MM.1S (cell line): Measurements from ENCODE around the gene CBX5.

Experiments used
- DNase-seq: peaks from one replicate; pipeline ENCODE4 v3.0.0-alpha.2; 2015
- H2AFZ ChIP-seq: fragments of 300-600 bp; sonication (generic); 2 replicates; pipeline ENCODE4 v1.6.0; 2016; ENCODE audit warnings: antibody characterized with exemption, low read length
- H3F3A ChIP-seq: fragments of 300-600 bp; sonication (generic); 2 replicates; pipeline ENCODE4 v1.6.1; 2016; ENCODE audit warnings: mild to moderate bottlenecking, antibody characterized with exemption, low read length, moderate library complexity, mixed read lengths; ENCODE audit not compliant: insufficient read depth
- H3K27ac ChIP-seq: fragments of 300-600 bp; sonication (generic); 2 replicates; pipeline ENCODE4 v1.5.1; 2016; ENCODE audit warnings: mild to moderate bottlenecking, low read length
- H3K27me3 ChIP-seq: fragments of 300-600 bp; sonication (generic); replicated peaks from 2 replicates; pipeline ENCODE4 v1.6.0; 2016; ENCODE audit warnings: low read length; ENCODE audit not compliant: insufficient read depth
- H3K36me3 ChIP-seq: fragments of 300-600 bp; sonication (generic); replicated peaks from 2 replicates; pipeline ENCODE4 v1.6.1; 2016; ENCODE audit warnings: mild to moderate bottlenecking, low read length, mixed read lengths; ENCODE audit not compliant: insufficient read depth
- H3K4me1 ChIP-seq: fragments of 300-600 bp; sonication (generic); 2 replicates; pipeline ENCODE4 v1.6.1; 2016; ENCODE audit warnings: low read length, mixed read lengths
- H3K4me2 ChIP-seq: fragments of 300-600 bp; sonication (generic); 2 replicates; pipeline ENCODE4 v1.6.0; 2016; ENCODE audit warnings: low read depth, low read length
- H3K4me3 ChIP-seq: fragments of 300-600 bp; sonication (generic); 2 replicates; pipeline ENCODE4 v1.5.1; 2016; ENCODE audit warnings: low read length, mixed read lengths
- H3K79me2 ChIP-seq: fragments of 300-600 bp; sonication (generic); 2 replicates; pipeline ENCODE4 v1.6.1; 2016; ENCODE audit warnings: mixed run types, low read length, mixed read lengths
- H3K9ac ChIP-seq: fragments of 300-600 bp; sonication (generic); 2 replicates; pipeline ENCODE4 v1.6.1; 2016; ENCODE audit warnings: low read length, mixed read lengths
- H3K9me2 ChIP-seq: fragments of 300-600 bp; sonication (generic); replicated peaks from 2 replicates; pipeline ENCODE4 v1.6.1; 2016; ENCODE audit warnings: mild to moderate bottlenecking, low read length, mixed read lengths; ENCODE audit not compliant: insufficient read depth
- H3K9me3 ChIP-seq: fragments of 300-600 bp; sonication (generic); replicated peaks from 2 replicates; pipeline ENCODE4 v1.6.1; 2016; ENCODE audit warnings: mild to moderate bottlenecking, low read length, mixed read lengths; ENCODE audit not compliant: insufficient read depth
- H4K20me1 ChIP-seq: fragments of 300-600 bp; sonication (generic); 2 replicates; pipeline ENCODE4 v1.6.1; 2016; ENCODE audit warnings: mild to moderate bottlenecking, low read length, moderate library complexity, mixed read lengths; ENCODE audit not compliant: insufficient read depth
- EZH2 ChIP-seq: fragments of 300-600 bp; sonication (generic); optimal IDR thresholded peaks from 2 replicates; pipeline ENCODE3; 2017; ENCODE audit warnings: low read depth, mild to moderate bottlenecking, antibody characterized with exemption, low read length, mixed read lengths
- EZH2phosphoT487 ChIP-seq: fragments of 300-600 bp; sonication (generic); IDR thresholded peaks from 2 replicates; pipeline ENCODE4 v1.6.1; 2018; ENCODE audit warnings: antibody characterized with exemption, low read length
- TF ChIP-seq, protein P1 (sequence below): fragments of 300-600 bp; sonication (generic); IDR thresholded peaks from 2 replicates; pipeline ENCODE4 v1.5.1; 2016; ENCODE audit warnings: antibody characterized with exemption, low read length, mixed read lengths

CBX5 gene

DNA sequence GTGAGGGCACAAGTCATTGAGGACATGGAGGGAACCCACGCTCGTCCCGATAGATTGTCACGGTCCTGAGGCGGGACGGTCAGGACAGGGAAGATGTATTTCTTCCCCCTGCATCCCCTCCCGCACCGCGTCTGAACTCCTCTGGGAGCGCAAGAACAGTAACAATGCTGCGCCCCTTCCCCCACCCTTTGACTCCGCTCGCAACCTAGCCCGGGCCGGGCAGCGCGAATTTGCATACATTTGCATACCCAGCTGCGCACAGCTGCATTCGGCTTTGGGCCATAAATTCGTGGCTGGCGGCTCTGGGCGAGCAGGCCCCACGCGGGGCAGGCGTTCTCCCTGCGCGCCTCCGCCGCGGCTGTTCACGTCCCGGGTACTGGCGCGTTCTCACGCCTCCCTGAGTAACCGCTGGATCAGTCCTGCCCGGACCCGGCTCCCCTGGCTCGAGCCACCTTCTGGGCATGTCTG is 62.1 kb downstream of the CBX5 start:
- peaks cover 46% of the 10 kb centered on the region for H3K27me3 ChIP-seq
- peak; percentile 39 for DNase-seq

GRCh38 chr12:54216797-54217661 is 62.9 kb downstream of the CBX5 start:
- Histone ChIP-seq H3K4me3 (peak overlapping the region; percentile 62), H3K27me3 (peaks cover 54% of the 10 kb centered on the region), H3K79me2 (no peaks in the 10 kb centered on the region), H3K4me2 (peak overlapping the region; percentile 100), H3K9me2 (no peaks in the 10 kb centered on the region), H3K36me3 (no peaks in the 10 kb centered on the region), H3K9ac (peak overlapping the region; percentile 56; the same call in 1 of the 2 replicates), H2AFZ (peak overlapping the region; percentile 86), H3K27ac (no peak overlapping the region), H3F3A (peaks cover 23% of the 10 kb centered on the region), H3K9me3 (no peaks in the 10 kb centered on the region), H4K20me1 (no peaks in the 10 kb centered on the region), H3K4me1 (peaks cover 25% of the 10 kb centered on the region)
- no peak for TF ChIP-seq EZH2phosphoT487
- TF ChIP-seq, protein P1, sequence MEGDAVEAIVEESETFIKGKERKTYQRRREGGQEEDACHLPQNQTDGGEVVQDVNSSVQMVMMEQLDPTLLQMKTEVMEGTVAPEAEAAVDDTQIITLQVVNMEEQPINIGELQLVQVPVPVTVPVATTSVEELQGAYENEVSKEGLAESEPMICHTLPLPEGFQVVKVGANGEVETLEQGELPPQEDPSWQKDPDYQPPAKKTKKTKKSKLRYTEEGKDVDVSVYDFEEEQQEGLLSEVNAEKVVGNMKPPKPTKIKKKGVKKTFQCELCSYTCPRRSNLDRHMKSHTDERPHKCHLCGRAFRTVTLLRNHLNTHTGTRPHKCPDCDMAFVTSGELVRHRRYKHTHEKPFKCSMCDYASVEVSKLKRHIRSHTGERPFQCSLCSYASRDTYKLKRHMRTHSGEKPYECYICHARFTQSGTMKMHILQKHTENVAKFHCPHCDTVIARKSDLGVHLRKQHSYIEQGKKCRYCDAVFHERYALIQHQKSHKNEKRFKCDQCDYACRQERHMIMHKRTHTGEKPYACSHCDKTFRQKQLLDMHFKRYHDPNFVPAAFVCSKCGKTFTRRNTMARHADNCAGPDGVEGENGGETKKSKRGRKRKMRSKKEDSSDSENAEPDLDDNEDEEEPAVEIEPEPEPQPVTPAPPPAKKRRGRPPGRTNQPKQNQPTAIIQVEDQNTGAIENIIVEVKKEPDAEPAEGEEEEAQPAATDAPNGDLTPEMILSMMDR, result peak; percentile 56
- no peak for TF ChIP-seq EZH2
- DNase-seq, result peak; percentile 83

More for the DNA sequence above, 62.1 kb downstream of the CBX5 start:
- H2AFZ ChIP-seq, result peak overlapping the region; percentile 86
- H3K9me2 ChIP-seq, result no peaks in the 10 kb centered on the region
- H3K79me2 ChIP-seq, result no peaks in the 10 kb centered on the region
- H3F3A ChIP-seq, result peaks cover 23% of the 10 kb centered on the region
- no peak overlapping the region for H3K27ac ChIP-seq
- peaks cover 25% of the 10 kb centered on the region for H3K4me1 ChIP-seq
- no peaks in the 10 kb centered on the region for H4K20me1 ChIP-seq
- H3K36me3 ChIP-seq, result no peaks in the 10 kb centered on the region
- peak overlapping the region; percentile 56; the same call in 1 of the 2 replicates for H3K9ac ChIP-seq
- no peaks in the 10 kb centered on the region for H3K9me3 ChIP-seq
- TF ChIP-seq EZH2 (no peak), EZH2phosphoT487 (no peak)
- TF ChIP-seq, protein P1, result no peak
- H3K4me2 ChIP-seq, result peak overlapping the region; percentile 100
- peak overlapping the region; percentile 62 for H3K4me3 ChIP-seq

GRCh38 chr12:54215989-54216796 is 63.7 kb downstream of the CBX5 start:
- Histone ChIP-seq H3K79me2 (no peaks in the 10 kb centered on the region), H3K4me2 (peak overlapping the region; percentile 100), H3K9me2 (no peaks in the 10 kb centered on the region), H3K36me3 (no peaks in the 10 kb centered on the region), H3K9me3 (no peaks in the 10 kb centered on the region), H3F3A (peaks cover 23% of the 10 kb centered on the region), H3K27ac (no peak overlapping the region), H3K4me3 (peak overlapping the region; percentile 62), H3K4me1 (peaks cover 25% of the 10 kb centered on the region), H3K9ac (no peak overlapping the region), H4K20me1 (no peaks in the 10 kb centered on the region), H3K27me3 (peaks cover 63% of the 10 kb centered on the region), H2AFZ (peak overlapping the region; percentile 86)
- TF ChIP-seq EZH2 (no peak), EZH2phosphoT487 (no peak)
- TF ChIP-seq, protein P1, result no peak
- DNase-seq, result no peak
